GM12801 (cell line): Measurements from ENCODE around the gene EIF4E2.

Experiments
- CTCF ChIP-seq: IDR thresholded peaks from one replicate; pipeline ENCODE4 v1.5.1; 2011; ENCODE audit warnings: control low read depth; ENCODE audit not compliant: insufficient read length; ENCODE audit errors: extremely low read depth

EIF4E2 gene

DNA sequence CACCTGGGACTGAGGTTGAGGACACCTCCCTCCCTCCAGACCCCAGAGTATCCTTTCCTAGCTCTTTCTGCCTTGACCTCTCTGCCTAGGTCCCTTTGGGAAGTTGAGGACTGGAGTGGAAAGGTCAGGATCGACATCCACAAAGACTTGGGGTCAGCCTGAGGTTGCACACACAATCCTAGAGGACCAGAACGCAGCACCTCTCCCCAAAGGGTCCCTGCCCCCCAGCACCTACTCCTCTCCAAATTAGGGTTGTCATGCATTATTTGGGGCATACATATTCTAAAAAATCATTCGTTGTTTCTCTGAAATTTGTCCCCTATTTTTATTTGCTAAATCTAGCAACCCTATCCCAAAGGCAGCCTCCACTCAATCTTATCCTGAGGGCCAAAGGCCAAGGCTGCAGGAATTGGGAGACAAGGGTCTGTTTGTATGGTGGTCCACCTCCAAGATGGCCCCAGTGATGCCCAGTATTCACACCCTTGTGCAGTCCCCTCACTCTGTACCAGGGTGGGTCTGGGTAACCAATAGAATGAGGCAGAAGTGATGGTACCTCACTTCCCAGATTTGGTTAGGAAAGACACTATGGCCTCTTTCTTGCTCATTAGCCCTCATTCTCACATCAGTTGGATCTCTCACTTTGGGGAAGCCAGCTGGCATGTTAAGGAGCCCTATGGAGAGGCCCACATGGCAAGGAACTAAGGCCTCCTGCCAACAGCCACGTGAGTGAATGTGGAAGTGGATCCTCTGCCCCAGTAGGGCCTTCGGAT is 14.5 kb upstream of the EIF4E2 start:
- no peak for TF ChIP-seq CTCF

DNA sequence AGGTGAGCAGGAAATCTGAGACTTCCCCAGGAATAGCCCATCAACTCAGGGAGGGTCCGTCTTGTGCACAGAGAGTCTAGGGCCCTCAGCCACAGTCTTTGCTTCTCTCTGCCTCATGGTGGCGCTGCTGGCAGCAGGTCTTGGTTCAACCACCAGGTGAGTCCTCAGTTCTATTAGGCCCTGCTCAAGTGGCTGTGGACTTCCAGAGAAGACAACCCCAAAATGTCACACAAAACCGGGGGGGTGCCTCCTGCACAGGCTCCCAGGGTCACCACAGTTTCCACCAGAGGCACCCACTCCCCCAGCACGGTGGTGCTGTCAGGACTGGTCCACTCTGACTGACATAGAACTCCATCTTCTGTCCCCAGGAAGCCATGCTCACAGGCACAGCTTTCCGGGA is 13.4 kb upstream of the EIF4E2 start:
- TF ChIP-seq CTCF, result no peak

GRCh38 chr2:232537499-232537898 is 13.0 kb upstream of the EIF4E2 start:
- TF ChIP-seq CTCF, result no peak

- no peak for TF ChIP-seq CTCF
Measured at GRCh38 chr2:232538671-232539070, 11.8 kb upstream of the EIF4E2 start.

GRCh38 chr2:232539298-232540231 is 10.9 kb upstream of the EIF4E2 start, which contains the start of gene CHRNG:
TSS of gene CHRNG (plus strand) at chr2:232539692. CDS start at chr2:232539748, 56 bp downstream.
- TF ChIP-seq CTCF, result no peak

DNA sequence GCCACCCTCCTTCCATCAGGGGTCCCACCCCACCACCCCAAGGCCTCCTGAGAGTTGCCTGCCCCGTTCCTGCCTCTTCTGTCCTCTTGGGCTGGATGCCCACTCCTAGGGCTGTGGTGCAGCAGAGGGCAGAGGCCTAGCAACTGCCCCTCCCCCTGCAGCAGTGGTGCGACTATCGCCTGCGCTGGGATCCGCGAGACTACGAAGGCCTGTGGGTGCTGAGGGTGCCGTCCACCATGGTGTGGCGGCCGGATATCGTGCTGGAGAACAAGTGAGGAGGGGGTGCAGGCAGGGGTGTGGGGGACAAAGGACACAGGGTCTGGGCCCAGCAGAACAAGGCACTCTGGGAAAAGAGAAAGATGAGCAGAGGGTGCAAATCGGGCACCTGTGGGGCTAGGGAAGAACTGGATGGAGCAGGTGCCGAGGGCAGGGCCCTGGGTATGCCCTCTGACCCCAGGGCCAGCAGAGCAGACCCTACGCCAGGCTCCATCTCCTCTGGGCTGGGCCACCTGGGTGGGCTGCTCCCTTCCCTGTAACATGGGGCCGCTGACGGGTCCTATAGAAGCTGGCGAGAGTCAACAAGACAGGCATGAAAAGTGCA is 9.9 kb upstream of the EIF4E2 start:
- no peak for TF ChIP-seq CTCF
